Ascending aorta (tissue), 2 donors: ENCODE data around the gene RIBC2. TPM values are rescaled to one million over a fixed set of nuclear protein-coding genes. Genes with fewer than 3 reads are reported as not detected.

Source experiments
- DNase-seq, 2 donors: peaks; one replicate each; pipeline ENCODE4 v3.0.0-alpha.2; 2019; ENCODE audit warnings: low spot score in 2 of 2
- H3K27ac ChIP-seq, 2 donors: fragments of 200-600 bp; sonication (generic); one replicate each; pipeline ENCODE4 v1.5.1; 2016 to 2017; ENCODE audit warnings: mild to moderate bottlenecking in 1 of 2
- H3K27me3 ChIP-seq: fragments of 200-600 bp; sonication (generic); one replicate; pipeline ENCODE4 v1.5.1; 2017
- H3K36me3 ChIP-seq, 2 donors: fragments of 200-600 bp; sonication (generic); one replicate each; pipeline ENCODE4 v1.5.1; 2016
- H3K4me1 ChIP-seq, 2 donors: fragments of 200-600 bp; sonication (generic); one replicate each; pipeline ENCODE4 v1.5.1; 2016 to 2017; ENCODE audit warnings: mild to moderate bottlenecking in 1 of 2
- H3K4me3 ChIP-seq, 2 donors: fragments of 200-600 bp; sonication (generic); one replicate each; pipeline ENCODE4 v1.5.1; 2016 to 2017; ENCODE audit warnings: mild to moderate bottlenecking in 1 of 2
- H3K9me3 ChIP-seq, 2 donors: fragments of 200-600 bp; sonication (generic); one replicate each; pipeline ENCODE4 v1.5.1; 2016
- intact Hi-C: fragments of 100-400 bp; cut with DNase I; formaldehyde crosslinking; loops from one replicate; pipeline ENCODE4 v1.15.1; 2023
- total RNA-seq: library from RNA; depleted of rRNA; stranded (reverse); fragments of >200 nt; gene quantifications from one replicate; pipeline ENCODE4 v1.1.0, GENCODE V29; 2016
- TF ChIP-seq, protein P1 (sequence below), 3 experiments: fragments of 200-600 bp in 2 of 3; fragments of 450-650 bp in 1 of 3; sonication (generic) in 2 of 3; IDR thresholded peaks; one replicate each; pipeline ENCODE4 v1.5.1; 2016 to 2019; ENCODE audit warnings: antibody characterized with exemption in 3 of 3, mild to moderate bottlenecking in 1 of 3, moderate library complexity in 1 of 3

The RIBC2 gene
- total RNA-seq, 1 donor from 2014 or later: not detected

DNA sequence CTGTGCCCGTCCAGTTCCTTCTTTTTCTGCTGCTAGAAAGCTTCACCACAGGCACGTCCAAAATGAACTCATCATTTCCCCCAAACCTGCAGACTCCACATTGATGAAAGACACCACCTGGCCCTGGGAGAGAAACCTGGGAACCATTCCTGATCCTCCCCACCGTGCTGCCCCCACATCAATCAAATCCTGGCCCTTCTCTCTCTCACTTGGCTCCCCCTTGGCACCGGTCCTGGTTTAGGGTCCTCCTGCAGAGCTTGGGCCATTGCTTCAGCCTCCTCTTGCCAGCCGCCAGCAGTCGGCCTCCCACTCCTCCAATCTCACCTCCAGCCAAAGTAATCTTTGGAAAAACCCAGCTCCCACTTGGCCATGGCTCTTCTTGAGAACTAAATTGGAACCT, 38.5 kb downstream of the RIBC2 start:
- Histone ChIP-seq H3K9me3 (no peaks in the 10 kb centered on the region), H3K27ac (peak overlapping the region; percentile 64 to 69), H3K4me3 (no peak overlapping the region), H3K27me3 (no peaks in the 10 kb centered on the region), H3K36me3 (no peaks in the 10 kb centered on the region), H3K4me1 (peaks cover 11 to 28% of the 10 kb centered on the region in 2 donors)
- DNase-seq: no peak
- intact Hi-C loops: loop anchor here (1.0 kb wide), 1 partner anchor 16 kb away; no protein-coding TSS in a partner anchor
- TF ChIP-seq, protein P1, sequence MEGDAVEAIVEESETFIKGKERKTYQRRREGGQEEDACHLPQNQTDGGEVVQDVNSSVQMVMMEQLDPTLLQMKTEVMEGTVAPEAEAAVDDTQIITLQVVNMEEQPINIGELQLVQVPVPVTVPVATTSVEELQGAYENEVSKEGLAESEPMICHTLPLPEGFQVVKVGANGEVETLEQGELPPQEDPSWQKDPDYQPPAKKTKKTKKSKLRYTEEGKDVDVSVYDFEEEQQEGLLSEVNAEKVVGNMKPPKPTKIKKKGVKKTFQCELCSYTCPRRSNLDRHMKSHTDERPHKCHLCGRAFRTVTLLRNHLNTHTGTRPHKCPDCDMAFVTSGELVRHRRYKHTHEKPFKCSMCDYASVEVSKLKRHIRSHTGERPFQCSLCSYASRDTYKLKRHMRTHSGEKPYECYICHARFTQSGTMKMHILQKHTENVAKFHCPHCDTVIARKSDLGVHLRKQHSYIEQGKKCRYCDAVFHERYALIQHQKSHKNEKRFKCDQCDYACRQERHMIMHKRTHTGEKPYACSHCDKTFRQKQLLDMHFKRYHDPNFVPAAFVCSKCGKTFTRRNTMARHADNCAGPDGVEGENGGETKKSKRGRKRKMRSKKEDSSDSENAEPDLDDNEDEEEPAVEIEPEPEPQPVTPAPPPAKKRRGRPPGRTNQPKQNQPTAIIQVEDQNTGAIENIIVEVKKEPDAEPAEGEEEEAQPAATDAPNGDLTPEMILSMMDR (IDR thresholded peaks at IDR 0.05): no peak

DNA sequence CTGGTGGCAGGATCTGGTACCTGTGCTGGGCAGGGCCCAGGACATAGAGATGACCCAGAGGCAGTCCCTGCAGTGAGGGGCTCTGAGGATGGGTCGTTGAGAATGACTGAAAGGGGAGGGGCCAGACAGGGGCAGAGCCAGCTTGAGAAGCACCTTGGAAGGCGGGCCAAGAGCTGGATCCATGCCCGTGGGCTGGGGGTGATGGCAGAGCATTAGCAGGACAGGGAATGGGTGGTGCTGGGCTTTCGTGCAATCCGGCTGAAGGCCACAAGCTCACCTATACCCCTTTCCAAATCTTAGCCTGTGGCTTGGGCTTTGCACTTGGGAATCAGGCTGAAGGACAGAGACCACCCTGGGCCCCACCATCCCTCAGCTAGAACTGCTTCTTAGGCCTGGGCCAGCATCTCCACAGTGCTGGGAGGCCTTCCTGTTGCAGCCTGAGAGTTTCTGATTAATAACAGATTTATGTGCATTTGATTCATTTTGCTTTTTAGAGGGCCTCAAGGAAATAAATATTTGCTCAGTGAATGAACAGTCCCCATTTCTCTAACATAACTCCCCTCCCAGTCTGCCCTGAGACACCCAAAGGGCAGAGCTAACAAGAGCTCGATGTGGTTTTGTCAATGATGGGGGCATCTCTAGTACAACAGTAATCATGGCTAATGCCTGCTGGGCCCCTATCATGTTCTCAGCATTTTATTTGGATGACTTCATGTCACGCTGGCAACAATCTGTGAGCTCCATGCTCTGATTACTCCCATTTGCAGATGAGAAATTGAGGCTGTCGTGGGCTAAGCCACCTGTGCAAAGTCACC, 39.3 kb downstream of the RIBC2 start:
- Histone ChIP-seq H3K9me3 (no peaks in the 10 kb centered on the region), H3K27me3 (no peaks in the 10 kb centered on the region), H3K36me3 (no peaks in the 10 kb centered on the region), H3K4me1 (peaks cover 11 to 25% of the 10 kb centered on the region in 2 donors), H3K27ac (peak overlapping the region; percentile 64 to 69), H3K4me3 (no peak overlapping the region)
- no peak for DNase-seq
- TF ChIP-seq, protein P1 (IDR thresholded peaks at IDR 0.05): no peak
- intact Hi-C loops: loop anchor here (1.0 kb wide), 1 partner anchor 16 kb away; no protein-coding TSS in a partner anchor

DNA sequence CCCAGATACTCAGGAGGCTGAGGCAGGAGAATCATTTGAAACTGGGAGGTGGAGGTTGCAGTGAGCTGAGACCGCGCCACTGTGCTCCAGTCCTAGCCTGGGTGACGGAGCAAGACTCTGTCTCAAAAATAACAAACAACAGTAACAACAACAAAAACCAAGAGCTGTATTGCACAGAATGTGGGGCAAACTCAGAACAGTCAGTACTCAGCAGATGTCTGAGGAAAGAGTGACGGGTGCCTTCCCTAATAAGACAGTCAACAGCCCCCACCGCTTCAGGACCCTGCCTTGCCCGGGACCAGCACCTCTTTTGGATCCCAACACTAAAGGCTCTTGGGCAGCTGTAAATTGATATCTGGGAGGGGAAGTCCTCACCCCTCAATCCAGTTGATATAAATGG, 40.3 kb downstream of the RIBC2 start:
- no peak for DNase-seq
- H3K4me3 ChIP-seq: no peak overlapping the region
- H3K27me3 ChIP-seq: no peaks in the 10 kb centered on the region
- peaks cover 5 to 17% of the 10 kb centered on the region in 2 donors for H3K4me1 ChIP-seq
- no peak overlapping the region for H3K27ac ChIP-seq
- H3K9me3 ChIP-seq: no peaks in the 10 kb centered on the region
- TF ChIP-seq, protein P1 (IDR thresholded peaks at IDR 0.05): no peak
- intact Hi-C loops: no loop called here
- no peaks in the 10 kb centered on the region for H3K36me3 ChIP-seq

DNA sequence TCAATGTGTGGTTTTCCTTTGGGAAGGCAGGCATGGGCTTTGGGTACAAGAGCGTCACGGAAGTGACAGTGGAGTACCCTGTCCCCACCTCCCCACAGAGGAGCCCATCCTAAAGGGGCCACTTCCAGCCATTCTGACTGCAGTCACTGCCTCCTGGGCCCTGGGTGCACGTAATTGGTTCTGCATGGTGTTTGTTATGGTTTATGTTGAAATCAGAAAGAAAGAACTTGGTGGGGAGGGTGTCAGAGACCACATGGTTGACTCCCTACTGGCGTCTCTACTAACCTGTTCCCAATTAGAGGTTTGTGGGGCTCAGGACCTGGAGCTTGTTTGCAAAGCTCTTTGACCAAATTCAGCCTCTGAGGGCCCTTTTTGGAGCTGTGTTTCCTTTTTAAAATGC, 40.8 kb downstream of the RIBC2 start:
- Histone ChIP-seq H3K36me3 (no peaks in the 10 kb centered on the region), H3K27me3 (no peaks in the 10 kb centered on the region), H3K27ac (no peak overlapping the region), H3K9me3 (no peaks in the 10 kb centered on the region), H3K4me3 (no peak overlapping the region), H3K4me1 (peaks cover 5 to 17% of the 10 kb centered on the region in 2 donors)
- DNase-seq: no peak
- TF ChIP-seq, protein P1 (IDR thresholded peaks at IDR 0.05): no peak
- intact Hi-C loops: no loop called here

DNA sequence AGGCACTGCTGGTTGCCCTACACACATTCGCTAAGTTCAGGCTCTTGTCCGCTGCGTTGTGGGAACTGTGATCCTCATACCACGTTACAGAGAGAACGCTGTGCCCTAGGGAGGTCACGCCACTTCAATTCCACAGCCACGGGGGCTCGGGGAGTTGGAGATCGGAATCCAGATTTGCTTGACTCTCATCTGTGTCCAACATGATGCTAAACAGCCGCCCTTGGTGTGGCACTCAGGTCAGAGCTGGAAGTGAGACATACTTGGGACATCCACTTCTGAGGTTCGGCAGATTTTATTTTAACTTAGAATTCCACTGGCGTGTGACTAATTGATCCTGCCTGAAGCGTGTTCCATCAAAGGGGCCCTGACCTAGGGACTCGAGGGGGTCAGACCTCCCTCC, 41.7 kb downstream of the RIBC2 start:
- Histone ChIP-seq H3K36me3 (no peaks in the 10 kb centered on the region), H3K9me3 (no peaks in the 10 kb centered on the region), H3K27me3 (no peaks in the 10 kb centered on the region), H3K4me3 (no peak overlapping the region), H3K4me1 (peaks cover 5 to 17% of the 10 kb centered on the region in 2 donors), H3K27ac (no peak overlapping the region)
- intact Hi-C loops: no loop called here
- TF ChIP-seq, protein P1 (IDR thresholded peaks at IDR 0.05): no peak
- no peak for DNase-seq
